Measurements from ENCODE around the gene LEFTY2. TPM values are rescaled to one million over a fixed set of nuclear protein-coding genes. Genes with fewer than 3 reads are reported as not detected.

LEFTY2 gene
- polyA plus RNA-seq, 2 of the 4 experiments (the other 2 are of a cell fraction) = not detected

DNA sequence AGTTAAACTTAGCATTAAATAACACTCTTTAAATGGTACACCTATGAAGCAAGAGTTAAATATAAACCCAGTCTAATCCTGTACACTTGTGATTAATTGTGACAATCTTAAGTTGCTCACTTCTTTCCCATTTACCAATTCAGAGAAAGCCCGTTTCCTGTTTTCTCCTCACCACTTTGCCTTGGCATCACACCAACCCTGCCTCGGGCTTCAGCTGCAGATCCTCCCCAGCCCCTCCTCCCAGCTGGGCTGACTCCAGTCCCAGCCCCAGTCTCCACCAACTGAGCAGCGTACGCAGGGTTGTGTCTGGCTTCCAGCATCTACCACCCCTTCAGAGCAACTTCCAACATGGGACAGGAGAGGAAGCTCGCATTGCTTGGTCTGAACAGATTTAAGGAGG lies 21.1 kb downstream of the LEFTY2 start:
- H3K4me1 ChIP-seq = peaks cover 21% of the 10 kb centered on the region
- DNase-seq (ENCODE audit: low read depth in 1 of 2, low spot score in 1 of 2) = no peak
- FAIRE-seq = no peak

GRCh38 chr1:225918280-225918679 lies 22.7 kb downstream of the LEFTY2 start:
- no peak for FAIRE-seq
- H3K9me3 ChIP-seq = no peaks in the 10 kb centered on the region
- ATAC-seq = no peak
- no peak overlapping the region for H3K4me2 ChIP-seq
- peaks cover 18% of the 10 kb centered on the region for H3K4me1 ChIP-seq
- POLR2A ChIA-PET = no interaction called here
- TF ChIP-seq EHMT2 (IDR thresholded peaks at IDR 0.05; ENCODE audit: low read depth) (no peak), MAFK (IDR thresholded peaks at IDR 0.05; ENCODE audit: partially characterized antibody) (no peak), RCOR1 (IDR thresholded peaks at IDR 0.05; ENCODE audit: low read depth, low read length) (no peak), CHD4 (IDR thresholded peaks at IDR 0.05; ENCODE audit: borderline replicate concordance) (no peak), CEBPB (IDR thresholded peaks at IDR 0.05) (no peak), RAD21 (conservative IDR thresholded peaks at IDR 0.05 in 1 of 2, IDR thresholded peaks at IDR 0.05 in 1 of 2) (no peak), ZC3H11A (IDR thresholded peaks at IDR 0.05) (no peak), RARB (CRISPR knock-in tag; IDR thresholded peaks at IDR 0.05) (no peak)
- TF ChIP-seq, protein P1, sequence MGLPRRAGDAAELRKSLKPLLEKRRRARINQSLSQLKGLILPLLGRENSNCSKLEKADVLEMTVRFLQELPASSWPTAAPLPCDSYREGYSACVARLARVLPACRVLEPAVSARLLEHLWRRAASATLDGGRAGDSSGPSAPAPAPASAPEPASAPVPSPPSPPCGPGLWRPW (IDR thresholded peaks at IDR 0.05) = no peak
- TF ChIP-seq, protein P2, sequence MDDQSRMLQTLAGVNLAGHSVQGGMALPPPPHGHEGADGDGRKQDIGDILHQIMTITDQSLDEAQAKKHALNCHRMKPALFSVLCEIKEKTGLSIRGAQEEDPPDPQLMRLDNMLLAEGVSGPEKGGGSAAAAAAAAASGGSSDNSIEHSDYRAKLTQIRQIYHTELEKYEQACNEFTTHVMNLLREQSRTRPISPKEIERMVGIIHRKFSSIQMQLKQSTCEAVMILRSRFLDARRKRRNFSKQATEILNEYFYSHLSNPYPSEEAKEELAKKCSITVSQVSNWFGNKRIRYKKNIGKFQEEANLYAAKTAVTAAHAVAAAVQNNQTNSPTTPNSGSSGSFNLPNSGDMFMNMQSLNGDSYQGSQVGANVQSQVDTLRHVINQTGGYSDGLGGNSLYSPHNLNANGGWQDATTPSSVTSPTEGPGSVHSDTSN (IDR thresholded peaks at IDR 0.05) = no peak
- H3K27ac ChIP-seq = no peak overlapping the region
- H3K4me3 ChIP-seq = no peak overlapping the region
- DNase-seq (ENCODE audit: low read depth in 1 of 2, low spot score in 1 of 2) = no peak
- WGBS (ENCODE audit: missing lambda C conversion rate) = 90% methylated on average over 4 of the region's 4 CpGs
- CTCF ChIA-PET = interaction anchor here (0.7 to 10.9 kb wide), 4 partner anchors 12 to 445 kb away, joined by 3 to 196 read pairs (median 5); no protein-coding TSS in a partner anchor

More for the DNA sequence above, 21.1 kb downstream of the LEFTY2 start:
- no peaks in the 10 kb centered on the region for H3K9me3 ChIP-seq
- ATAC-seq = no peak
- POLR2A ChIA-PET = no interaction called here
- TF ChIP-seq HOXB13 (CRISPR knock-in tag; IDR thresholded peaks at IDR 0.05; ENCODE audit: low read depth) (no peak), HOXA7 (CRISPR knock-in tag; IDR thresholded peaks at IDR 0.05) (no peak), POLR2AphosphoS2 (conservative IDR thresholded peaks at IDR 0.05; ENCODE audit: low read length) (no peak), MYC (IDR thresholded peaks at IDR 0.05; ENCODE audit: borderline replicate concordance, low read length) (no peak), KDM5A (IDR thresholded peaks at IDR 0.05) (no peak), PHF8 (IDR thresholded peaks at IDR 0.05; ENCODE audit: borderline replicate concordance, low read depth) (no peak), ZFP36 (IDR thresholded peaks at IDR 0.05; ENCODE audit: borderline replicate concordance, partially characterized antibody) (no peak), TP53 (CRISPR knock-in tag; IDR thresholded peaks at IDR 0.05) (no peak)
- TF ChIP-seq, protein P3, sequence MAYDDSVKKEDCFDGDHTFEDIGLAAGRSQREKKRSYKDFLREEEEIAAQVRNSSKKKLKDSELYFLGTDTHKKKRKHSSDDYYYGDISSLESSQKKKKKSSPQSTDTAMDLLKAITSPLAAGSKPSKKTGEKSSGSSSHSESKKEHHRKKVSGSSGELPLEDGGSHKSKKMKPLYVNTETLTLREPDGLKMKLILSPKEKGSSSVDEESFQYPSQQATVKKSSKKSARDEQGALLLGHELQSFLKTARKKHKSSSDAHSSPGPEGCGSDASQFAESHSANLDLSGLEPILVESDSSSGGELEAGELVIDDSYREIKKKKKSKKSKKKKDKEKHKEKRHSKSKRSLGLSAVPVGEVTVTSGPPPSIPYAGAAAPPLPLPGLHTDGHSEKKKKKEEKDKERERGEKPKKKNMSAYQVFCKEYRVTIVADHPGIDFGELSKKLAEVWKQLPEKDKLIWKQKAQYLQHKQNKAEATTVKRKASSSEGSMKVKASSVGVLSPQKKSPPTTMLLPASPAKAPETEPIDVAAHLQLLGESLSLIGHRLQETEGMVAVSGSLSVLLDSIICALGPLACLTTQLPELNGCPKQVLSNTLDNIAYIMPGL (CRISPR knock-in tag; IDR thresholded peaks at IDR 0.05; ENCODE audit: borderline replicate concordance) = no peak
- TF ChIP-seq, protein P2 (IDR thresholded peaks at IDR 0.05) = no peak
- CTCF ChIA-PET = interaction anchor here (1.3 to 10.9 kb wide), 4 partner anchors 8 to 447 kb away, joined by 4 to 196 read pairs (median 30); no protein-coding TSS in a partner anchor
- no peak overlapping the region for H3K4me3 ChIP-seq
- H3K4me2 ChIP-seq = no peak overlapping the region
- H3K27ac ChIP-seq = no peak overlapping the region
- WGBS (ENCODE audit: missing lambda C conversion rate) = 73% methylated on average over 5 of the region's 5 CpGs

All from A549 (cell line).